Stimulated activated CD4-positive, alpha-beta T cell treated with anti-CD3 and anti-CD28 coated beads, TNF-alpha, amount 100 ng/mL, for 1 hour (primary cell): Measurements from ENCODE around the gene PXYLP1.

Experiments
- DNase-seq, 3 donors: peaks; one replicate each; pipeline ENCODE4 v3.0.0-alpha.2; 2020; ENCODE audit warnings: low read depth in 3 of 3, low spot score in 1 of 3

Gene PXYLP1

GRCh38 chr3:141248064-141248463 lies 16.4 kb downstream of the PXYLP1 start:
- no peak for DNase-seq

GRCh38 chr3:141249041-141249440 lies 17.4 kb downstream of the PXYLP1 start:
- no peak for DNase-seq

GRCh38 chr3:141250342-141250741 lies 18.7 kb downstream of the PXYLP1 start:
- no peak for DNase-seq

GRCh38 chr3:141250828-141251227 lies 19.2 kb downstream of the PXYLP1 start:
- no peak for DNase-seq

GRCh38 chr3:141253326-141253725 lies 21.7 kb downstream of the PXYLP1 start:
- no peak for DNase-seq

- no peak for DNase-seq
Measured at GRCh38 chr3:141253811-141254210, 22.2 kb downstream of the PXYLP1 start.

GRCh38 chr3:141255137-141255845 lies 23.7 kb downstream of the PXYLP1 start:
- no peak for DNase-seq

GRCh38 chr3:141255846-141256261 lies 24.2 kb downstream of the PXYLP1 start:
- no peak for DNase-seq

GRCh38 chr3:141256820-141257219 lies 25.2 kb downstream of the PXYLP1 start:
- no peak for DNase-seq

GRCh38 chr3:141257961-141258360 lies 26.3 kb downstream of the PXYLP1 start:
- DNase-seq: no peak

GRCh38 chr3:141258973-141259372 lies 27.3 kb downstream of the PXYLP1 start:
- no peak for DNase-seq

GRCh38 chr3:141259821-141260629 lies 28.4 kb downstream of the PXYLP1 start:
- DNase-seq: no peak

GRCh38 chr3:141260630-141260927 lies 29.0 kb downstream of the PXYLP1 start:
- no peak for DNase-seq

- no peak for DNase-seq
Measured at GRCh38 chr3:141261472-141262307, 30.1 kb downstream of the PXYLP1 start.

GRCh38 chr3:141262308-141262705 lies 30.7 kb downstream of the PXYLP1 start:
- no peak for DNase-seq

GRCh38 chr3:141266186-141266585 lies 34.6 kb downstream of the PXYLP1 start:
- no peak for DNase-seq

- DNase-seq: no peak
Measured at GRCh38 chr3:141266797-141267555, 35.4 kb downstream of the PXYLP1 start.

- no peak for DNase-seq
Measured at GRCh38 chr3:141267629-141268028, 36.0 kb downstream of the PXYLP1 start.

- no peak for DNase-seq
Measured at GRCh38 chr3:141268306-141268705, 36.7 kb downstream of the PXYLP1 start.

GRCh38 chr3:141268791-141269190 lies 37.2 kb downstream of the PXYLP1 start:
- no peak for DNase-seq

GRCh38 chr3:141269961-141270360 lies 38.3 kb downstream of the PXYLP1 start:
- DNase-seq: no peak
